SK-N-SH treated with all-trans-retinoic acid at 6 μM for 48 hours (cell line): Measurements from ENCODE around the gene PLIN1.

Experiments used
- ATAC-seq: fragments of 200-7000 bp; cut with Tn5 transposase; 3 replicates; pipeline ENCODE4 v1.9.1; 2020; ENCODE audit warnings: mild to moderate bottlenecking, moderate library complexity
- BACH2 ChIP-seq: fragments of 250-450 bp; sonication (Bioruptor Pico); IDR thresholded peaks from 2 replicates; pipeline ENCODE4 v1.9.0; 2021; ENCODE audit warnings: mild to moderate bottlenecking, borderline replicate concordance
- CREB5 ChIP-seq: fragments of 250-450 bp; sonication (Bioruptor Pico); IDR thresholded peaks from 2 replicates; pipeline ENCODE4 v1.5.1; 2020; ENCODE audit warnings: low read depth, mild to moderate bottlenecking, moderate library complexity
- CSDC2 ChIP-seq: fragments of 250-450 bp; sonication (Bioruptor Pico); IDR thresholded peaks from 2 replicates; pipeline ENCODE4 v1.5.0; 2020; ENCODE audit warnings: mild to moderate bottlenecking, moderate library complexity
- CSRNP3 ChIP-seq: fragments of 250-450 bp; sonication (Bioruptor Pico); IDR thresholded peaks from 2 replicates; pipeline ENCODE4 v1.5.1; 2021; ENCODE audit warnings: mild to moderate bottlenecking, moderate library complexity
- GLIS3 ChIP-seq: fragments of 250-450 bp; sonication (Bioruptor Pico); IDR thresholded peaks from 2 replicates; pipeline ENCODE4 v1.5.0; 2020; ENCODE audit warnings: mild to moderate bottlenecking, moderate library complexity
- ISL1 ChIP-seq: fragments of 250-450 bp; sonication (Bioruptor Pico); IDR thresholded peaks from 2 replicates; pipeline ENCODE4 v2.1.2; 2022; ENCODE audit warnings: mild to moderate bottlenecking, moderate library complexity
- OSR1 ChIP-seq: fragments of 250-450 bp; sonication (Bioruptor Pico); IDR thresholded peaks from 2 replicates; pipeline ENCODE4 v1.8.0; 2022; ENCODE audit warnings: moderate library complexity, mild to moderate bottlenecking, inconsistent platforms
- POU6F1 ChIP-seq: fragments of 250-450 bp; sonication (Bioruptor Pico); IDR thresholded peaks from 2 replicates; pipeline ENCODE4 v1.8.0; 2021; ENCODE audit warnings: low read depth, mild to moderate bottlenecking, moderate library complexity, borderline replicate concordance
- SNAI2 ChIP-seq: fragments of 250-450 bp; sonication (Bioruptor Pico); IDR thresholded peaks from 2 replicates; pipeline ENCODE4 v1.5.0; 2020; ENCODE audit warnings: mild to moderate bottlenecking, moderate library complexity
- TOX ChIP-seq: fragments of 250-450 bp; sonication (Bioruptor Pico); IDR thresholded peaks from 2 replicates; pipeline ENCODE4 v1.8.0; 2021; ENCODE audit warnings: mild to moderate bottlenecking, moderate library complexity, borderline replicate concordance
- TSHZ2 ChIP-seq: fragments of 250-450 bp; sonication (Bioruptor Pico); IDR thresholded peaks from 2 replicates; pipeline ENCODE4 v1.5.0; 2020; ENCODE audit warnings: mild to moderate bottlenecking, moderate library complexity
- ZC3H10 ChIP-seq: fragments of 250-450 bp; sonication (Bioruptor Pico); IDR thresholded peaks from 2 replicates; pipeline ENCODE4 v1.5.1; 2021; ENCODE audit warnings: mild to moderate bottlenecking, moderate library complexity
- ZFP3 ChIP-seq: fragments of 250-450 bp; sonication (Bioruptor Pico); IDR thresholded peaks from 2 replicates; pipeline ENCODE4 v1.5.0; 2020; ENCODE audit warnings: mild to moderate bottlenecking, moderate library complexity
- ZFP30 ChIP-seq: fragments of 450-650 bp; formaldehyde crosslinking; IDR thresholded peaks from 2 replicates; pipeline ENCODE4 v1.5.0; 2022; ENCODE audit warnings: mild to moderate bottlenecking, moderate library complexity
- ZNF565 ChIP-seq: fragments of 450-650 bp; formaldehyde crosslinking; conservative IDR thresholded peaks from 2 replicates; pipeline ENCODE4 v1.5.0; 2020; ENCODE audit warnings: low read depth, mild to moderate bottlenecking, moderate library complexity
- ZNF8 ChIP-seq: fragments of 450-650 bp; formaldehyde crosslinking; IDR thresholded peaks from 2 replicates; pipeline ENCODE4 v1.5.0; 2020; ENCODE audit warnings: mild to moderate bottlenecking, moderate library complexity

The PLIN1 gene

GRCh38 chr15:89669941-89670340 is 9.2 kb downstream of the PLIN1 start:
- ATAC-seq: no peak
- TF ChIP-seq TSHZ2 (CRISPR knock-in tag) (no peak), BACH2 (CRISPR knock-in tag) (no peak), ZNF565 (CRISPR knock-in tag) (no peak), SNAI2 (CRISPR knock-in tag) (no peak), ISL1 (CRISPR knock-in tag) (no peak), ZFP30 (no peak), CSRNP3 (CRISPR knock-in tag) (no peak)

GRCh38 chr15:89669309-89669865 is 9.8 kb downstream of the PLIN1 start:
- ATAC-seq: no peak
- TF ChIP-seq TOX (CRISPR knock-in tag): no peak
- TF ChIP-seq CSDC2: no peak
- TF ChIP-seq GLIS3 (CRISPR knock-in tag): no peak
- TF ChIP-seq SNAI2 (CRISPR knock-in tag): no peak
- no peak for TF ChIP-seq OSR1
- no peak for TF ChIP-seq ZFP30
- TF ChIP-seq ZFP3: no peak
- TF ChIP-seq, all 23 proteins: peak for 0

- TF ChIP-seq ZFP3 (no peak), GLIS3 (CRISPR knock-in tag) (no peak), SNAI2 (CRISPR knock-in tag) (no peak), CREB5 (CRISPR knock-in tag) (no peak)
- no peak for ATAC-seq
Observed at GRCh38 chr15:89668171-89668570, 11.0 kb downstream of the PLIN1 start.

- TF ChIP-seq TSHZ2 (CRISPR knock-in tag) (no peak), POU6F1 (CRISPR knock-in tag) (no peak), GLIS3 (CRISPR knock-in tag) (no peak), ZC3H10 (CRISPR knock-in tag) (no peak), ZNF565 (CRISPR knock-in tag) (no peak), CSDC2 (no peak), ZNF8 (CRISPR knock-in tag) (no peak)
- ATAC-seq: no peak
Observed at GRCh38 chr15:89667706-89667960, 11.5 kb downstream of the PLIN1 start.
